Measurements from ENCODE around the gene CMIP. TPM values are rescaled to one million over a fixed set of nuclear protein-coding genes. Genes with fewer than 3 reads are reported as not detected.

CMIP gene
- polyA plus RNA-seq, 1 experiment, result 4.9 TPM

DNA sequence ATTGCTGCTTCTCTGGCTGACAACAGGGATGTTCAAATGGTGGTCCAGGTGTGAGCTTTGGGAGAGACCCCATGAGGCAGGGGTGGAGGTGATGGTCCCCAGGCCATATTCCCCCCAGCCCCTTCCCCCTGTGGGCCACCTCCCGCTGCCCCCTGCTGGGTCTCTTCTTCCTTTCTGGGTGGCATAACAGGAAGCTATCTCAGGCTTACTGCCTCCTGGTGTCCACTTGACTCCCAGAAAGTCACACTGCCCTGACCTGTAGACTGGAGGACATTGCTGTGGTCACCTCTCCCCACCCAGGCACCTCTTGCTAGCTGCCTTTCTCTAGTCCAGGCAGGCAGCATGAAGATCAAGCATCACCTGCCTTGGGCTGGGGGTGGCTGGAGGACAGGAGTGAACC is 288.1 kb downstream of the CMIP start:
- Histone ChIP-seq H3K4me3 (ENCODE audit: low read depth, low read length) (no peak overlapping the region), H3K36me3 (ENCODE audit: control insufficient read depth, insufficient read depth, low read length) (no peaks in the 10 kb centered on the region), H3K27me3 (ENCODE audit: control insufficient read depth, insufficient read depth, low read length) (0 out of 2 replicates have a peak, but pooled peaks cover 2% of the 10 kb centered on the region)
- no peak for DNase-seq (ENCODE audit: low read depth)
- ChIA-PET CTCF (interaction anchor here (0.5 kb wide), 1 partner anchor 527 kb away, joined by 4 read pairs; no protein-coding TSS in a partner anchor), POLR2A (no interaction called here)
- no peak for TF ChIP-seq CTCF (IDR thresholded peaks at IDR 0.05; ENCODE audit: insufficient read depth, low read depth, low read length)

DNA sequence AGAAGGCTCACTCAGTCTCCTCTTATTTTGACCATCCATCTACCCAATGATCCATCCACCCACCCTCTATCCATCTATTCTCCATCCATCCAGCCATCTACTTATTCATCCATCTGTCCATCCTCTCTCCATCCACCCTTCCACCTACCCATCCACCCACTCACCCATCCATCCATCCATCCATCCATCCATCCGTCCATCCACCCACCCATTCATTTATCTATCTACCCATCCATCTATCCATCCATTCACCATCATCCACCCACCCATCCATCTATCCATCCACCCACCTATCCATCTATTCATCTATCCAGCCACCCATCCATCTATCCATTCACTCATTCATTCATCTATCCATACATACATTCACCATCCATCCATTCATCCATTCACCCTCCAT is 288.7 kb downstream of the CMIP start:
- H3K27me3 ChIP-seq (ENCODE audit: control insufficient read depth, insufficient read depth, low read length), result 0 out of 2 replicates have a peak, but pooled peaks cover 2% of the 10 kb centered on the region
- H3K36me3 ChIP-seq (ENCODE audit: control insufficient read depth, insufficient read depth, low read length), result no peaks in the 10 kb centered on the region
- CTCF ChIA-PET, result no interaction called here
- TF ChIP-seq CTCF (IDR thresholded peaks at IDR 0.05; ENCODE audit: insufficient read depth, low read depth, low read length), result no peak
- no peak overlapping the region for H3K4me3 ChIP-seq (ENCODE audit: low read depth, low read length)
- POLR2A ChIA-PET, result no interaction called here
- no peak for DNase-seq (ENCODE audit: low read depth)

DNA sequence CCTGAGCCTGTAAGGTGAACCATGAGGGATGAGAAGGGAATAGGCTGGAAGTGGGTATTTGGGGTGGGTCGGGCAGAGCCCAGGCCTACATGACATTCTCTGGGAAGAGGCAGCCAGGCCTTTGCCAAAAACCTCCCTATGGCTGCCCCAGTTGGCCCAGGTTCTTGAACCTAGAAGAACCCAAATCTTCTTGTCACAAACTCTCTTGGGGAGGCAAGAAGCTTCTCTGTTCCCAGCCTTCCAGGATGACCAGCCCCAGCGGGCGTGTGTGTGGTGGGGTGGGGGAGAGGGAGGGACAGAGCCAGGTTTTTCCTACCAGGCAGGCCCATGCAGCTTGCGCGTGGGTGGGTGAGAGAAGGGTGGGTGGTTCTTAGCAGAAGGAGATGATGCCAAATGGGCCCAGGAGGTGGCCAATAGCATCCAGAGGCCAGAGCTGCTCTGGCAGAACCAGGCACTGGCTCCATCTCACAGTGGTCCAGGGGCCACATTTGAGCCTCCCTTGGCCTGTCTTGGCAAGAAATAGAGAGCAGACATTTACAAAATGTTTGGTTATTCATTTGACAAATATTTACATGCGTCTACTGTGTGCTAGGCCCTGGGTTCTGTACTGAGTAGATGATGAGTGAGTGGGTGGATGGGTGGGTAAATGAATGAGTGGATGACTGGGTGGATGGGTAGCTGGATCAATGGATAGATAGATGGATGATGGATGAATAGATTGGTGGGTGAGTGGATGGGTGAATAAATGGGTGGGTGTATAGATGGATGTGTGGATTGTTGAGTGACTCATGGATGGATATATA is 290.2 kb downstream of the CMIP start:
- H3K36me3 ChIP-seq (ENCODE audit: control insufficient read depth, insufficient read depth, low read length), result no peaks in the 10 kb centered on the region
- DNase-seq (ENCODE audit: low read depth), result no peak
- POLR2A ChIA-PET, result no interaction called here
- 0 out of 2 replicates have a peak, but pooled peaks cover 2% of the 10 kb centered on the region for H3K27me3 ChIP-seq (ENCODE audit: control insufficient read depth, insufficient read depth, low read length)
- CTCF ChIA-PET, result interaction anchor here (2.5 kb wide), 1 partner anchor 10 kb away, joined by 10 read pairs; no protein-coding TSS in a partner anchor
- H3K4me3 ChIP-seq (ENCODE audit: low read depth, low read length), result no peak overlapping the region
- TF ChIP-seq CTCF (IDR thresholded peaks at IDR 0.05; ENCODE audit: insufficient read depth, low read depth, low read length), result no peak

GRCh38 chr16:81737885-81738536 is 293.4 kb downstream of the CMIP start:
- H3K4me3 ChIP-seq (ENCODE audit: low read depth, low read length), result no peak overlapping the region; the same call in 1 of the 2 replicates
- POLR2A ChIA-PET, result no interaction called here
- CTCF ChIA-PET, result interaction anchor here (0.6 to 3.0 kb wide), 16 partner anchors 9 to 783 kb away, joined by 3 to 20 read pairs (median 4); partner anchors contain the start of gene ATMIN
- no peaks in the 10 kb centered on the region for H3K27me3 ChIP-seq (ENCODE audit: control insufficient read depth, insufficient read depth, low read length)
- no peaks in the 10 kb centered on the region for H3K36me3 ChIP-seq (ENCODE audit: control insufficient read depth, insufficient read depth, low read length)
- peak; percentile 7 for DNase-seq (ENCODE audit: low read depth)
- peak; percentile 85 for TF ChIP-seq CTCF (IDR thresholded peaks at IDR 0.05; ENCODE audit: insufficient read depth, low read depth, low read length)
